HG03354 (cell line): ENCODE data around the gene EIF4B.
"Not testable (repeated sequence)": the region's sequence is repeated elsewhere in the genome, so short reads cannot be mapped to it uniquely, and the experiment has no call there.

ENCODE experiments used
- ATAC-seq: cut with Tn5 transposase; IDR thresholded peaks from one replicate; pipeline ENCODE4 v1.9.1; 2021; ENCODE audit warnings: mild to moderate bottlenecking; ENCODE audit not compliant: unreplicated experiment, poor library complexity, severe bottlenecking

EIF4B gene

GRCh38 chr12:52992240-52992639 is 14.0 kb upstream of the EIF4B start:
- not testable (repeated sequence) for ATAC-seq

- no peak for ATAC-seq
Measured at GRCh38 chr12:52992699-52993557, 13.3 kb upstream of the EIF4B start.

DNA sequence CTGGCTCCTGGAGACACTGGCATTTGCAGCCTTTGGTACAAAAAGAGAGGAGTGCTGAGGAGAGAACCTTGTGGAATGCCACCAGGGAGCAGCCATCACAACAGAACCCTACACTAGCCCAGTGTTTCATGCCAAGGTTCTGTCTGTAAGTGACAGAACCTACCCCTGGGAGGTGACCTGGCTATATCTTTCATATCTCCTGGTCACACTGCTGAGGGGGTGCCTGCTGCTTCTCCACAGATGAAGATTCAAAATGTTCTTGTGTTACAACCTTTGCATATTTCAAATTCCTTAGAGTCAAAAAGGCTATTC is 12.7 kb upstream of the EIF4B start:
- ATAC-seq, result no peak

GRCh38 chr12:53004178-53004577 is 2.1 kb upstream of the EIF4B start:
- no peak for ATAC-seq

DNA sequence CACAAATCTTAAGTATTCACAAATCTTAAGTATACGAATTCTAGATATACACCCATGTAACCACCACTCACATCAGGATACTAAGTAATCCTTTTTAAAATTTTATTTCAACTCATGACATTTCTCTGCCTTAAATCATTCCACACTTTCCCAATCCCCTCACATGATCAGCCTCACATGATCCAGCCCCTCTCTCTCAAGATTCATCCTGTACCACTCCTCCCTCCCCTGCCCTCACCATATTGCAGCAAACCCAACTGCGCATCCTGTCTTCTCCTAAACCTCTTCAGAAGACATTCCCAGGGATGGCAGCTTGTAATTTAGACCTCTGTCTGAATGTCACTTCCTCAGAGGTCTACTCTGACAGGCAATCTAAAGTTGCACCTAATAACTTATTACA is 1.7 kb upstream of the EIF4B start:
- no peak for ATAC-seq

DNA sequence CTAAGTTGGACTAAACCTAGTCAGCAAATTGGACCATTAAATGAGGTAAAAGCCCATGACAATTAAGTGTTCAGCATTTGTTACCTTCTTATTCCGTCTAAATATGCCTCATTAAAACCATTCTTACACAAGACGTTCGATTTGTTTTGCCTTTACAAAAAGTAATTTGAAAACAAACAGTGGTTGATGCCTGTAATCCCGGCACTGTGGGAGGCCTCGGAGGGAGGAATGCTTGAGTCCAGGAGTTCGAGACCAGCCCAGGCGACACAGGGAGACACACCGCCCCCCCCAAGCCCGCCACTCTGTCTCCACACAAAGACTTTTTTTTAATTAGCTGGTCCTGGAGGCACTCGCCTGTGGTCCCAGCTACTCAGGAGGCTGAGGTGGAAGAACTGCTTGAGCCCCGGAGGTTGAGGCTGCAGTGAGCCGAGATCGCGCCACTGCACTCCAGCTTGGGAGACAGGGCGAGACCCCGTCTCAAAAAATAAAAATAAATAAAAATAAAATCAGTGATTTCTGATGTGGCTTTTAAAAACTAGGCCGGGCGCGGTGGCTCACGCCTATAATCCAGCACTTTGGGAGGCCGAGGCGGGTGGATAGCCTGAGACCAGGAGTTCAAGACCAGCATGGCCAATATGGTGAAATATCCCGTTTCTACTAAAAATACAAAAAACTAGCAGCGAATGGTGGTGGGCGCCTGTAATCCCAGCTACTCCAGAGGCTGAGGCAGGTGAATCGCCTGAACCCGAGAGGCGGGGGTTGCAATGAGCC is 856 bp upstream of the EIF4B start:
- no peak for ATAC-seq

GRCh38 chr12:53006810-53007309 is 604 bp downstream of the EIF4B start:
- ATAC-seq, result peak; percentile 23

GRCh38 chr12:53007343-53007742 is 1.1 kb downstream of the EIF4B start:
- no peak for ATAC-seq

- ATAC-seq, result not testable (repeated sequence)
Measured at GRCh38 chr12:53008760-53009159, 2.5 kb downstream of the EIF4B start.

- ATAC-seq, result no peak
Measured at GRCh38 chr12:53010955-53011354, 4.7 kb downstream of the EIF4B start.

DNA sequence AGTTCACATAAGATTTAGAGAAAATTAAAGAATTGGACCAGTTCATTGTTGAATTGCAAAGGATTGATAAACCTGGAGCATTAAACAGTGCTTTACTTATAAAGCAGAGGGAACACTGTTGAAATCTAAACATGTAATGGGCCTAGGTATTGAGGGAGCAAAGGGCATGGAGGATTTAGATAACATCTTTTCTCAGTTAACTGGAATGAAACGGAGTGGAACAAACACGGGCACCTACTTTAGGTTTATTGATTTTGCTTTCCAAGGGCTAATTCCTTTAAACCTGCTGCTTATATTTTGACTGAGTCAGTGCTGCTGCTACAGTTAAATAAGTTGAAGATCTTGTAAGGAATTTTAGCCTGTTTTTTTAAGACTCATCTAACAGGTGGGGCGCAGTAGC is 5.6 kb downstream of the EIF4B start:
- no peak for ATAC-seq

- no peak for ATAC-seq
Measured at GRCh38 chr12:53012928-53013327, 6.7 kb downstream of the EIF4B start.

DNA sequence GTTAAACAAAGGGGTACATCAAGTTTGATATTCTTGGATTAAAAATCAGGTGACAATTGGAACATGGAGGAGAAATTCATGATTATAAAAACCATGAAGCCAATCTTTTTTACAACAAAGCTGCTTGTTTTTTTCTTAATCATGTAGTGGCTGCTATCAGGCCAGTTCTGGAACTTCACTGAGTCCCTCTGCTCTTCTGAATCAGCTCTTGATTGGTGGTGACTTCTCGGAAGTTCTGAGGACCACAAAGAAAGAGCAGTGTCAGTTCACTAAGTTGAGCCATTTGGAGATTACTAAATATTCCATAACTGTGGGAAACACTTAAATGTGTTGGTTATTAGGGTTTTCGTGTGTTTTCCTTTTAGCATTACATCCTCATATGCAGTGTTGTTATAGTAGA is 8.5 kb downstream of the EIF4B start:
- no peak for ATAC-seq

DNA sequence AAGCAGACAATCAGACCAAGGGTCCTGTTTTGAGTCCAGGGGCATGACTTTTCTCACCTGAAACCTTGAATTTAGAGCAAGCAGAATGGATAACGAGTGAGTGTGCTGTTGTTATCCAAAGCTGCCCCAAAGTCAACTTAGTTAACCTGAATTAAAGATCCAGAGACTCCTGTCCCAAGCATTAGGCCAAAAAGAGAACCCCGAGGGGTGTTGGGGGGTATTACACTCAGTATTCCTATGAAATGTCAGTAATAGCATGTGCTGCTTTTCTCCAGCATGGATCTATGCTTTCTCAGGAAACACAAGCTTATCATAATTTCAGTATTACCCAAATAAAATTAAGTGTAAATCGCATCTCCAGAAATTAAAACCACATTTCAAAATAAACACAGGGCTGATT is 19.0 kb downstream of the EIF4B start:
- no peak for ATAC-seq

DNA sequence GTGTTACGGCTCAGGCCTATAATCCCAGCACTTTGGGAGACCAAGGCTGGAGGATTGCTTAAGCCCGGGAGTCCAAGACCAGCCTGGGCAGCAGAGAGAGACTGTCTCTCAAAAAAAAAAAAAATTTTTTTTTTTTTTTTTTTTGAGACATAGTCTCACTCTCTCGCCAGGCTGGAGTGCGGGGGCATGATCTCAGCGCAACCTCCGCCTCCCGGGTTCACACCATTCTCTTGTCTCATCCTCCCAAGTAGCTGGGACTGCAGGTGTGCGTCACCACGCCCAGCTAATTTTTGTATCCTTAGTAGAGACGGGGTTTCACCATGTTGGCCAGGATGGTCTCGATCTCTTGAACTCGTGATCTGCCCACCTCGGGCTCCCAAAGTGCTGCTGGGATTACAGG is 20.8 kb downstream of the EIF4B start:
- not testable (repeated sequence) for ATAC-seq

- no peak for ATAC-seq
Measured at GRCh38 chr12:53031616-53032015, 25.4 kb downstream of the EIF4B start.

DNA sequence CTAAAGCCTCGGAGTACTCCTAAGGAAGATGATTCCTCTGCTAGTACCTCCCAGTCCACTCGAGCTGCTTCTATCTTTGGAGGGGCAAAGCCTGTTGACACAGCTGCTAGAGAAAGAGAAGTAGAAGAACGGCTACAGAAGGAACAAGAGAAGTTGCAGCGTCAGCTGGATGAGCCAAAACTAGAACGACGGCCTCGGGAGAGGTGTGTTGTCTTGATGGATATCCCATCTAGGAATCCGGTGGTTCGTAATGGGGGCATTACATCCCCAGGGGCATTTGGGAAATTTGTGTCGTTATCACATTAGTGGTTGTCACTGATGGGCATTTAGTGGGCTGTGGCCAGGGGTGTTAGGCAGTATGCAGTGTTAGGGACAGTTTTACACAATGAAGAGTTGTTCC is 27.6 kb downstream of the EIF4B start:
- not testable (repeated sequence) for ATAC-seq

GRCh38 chr12:53034459-53034858 is 28.2 kb downstream of the EIF4B start:
- no peak for ATAC-seq

DNA sequence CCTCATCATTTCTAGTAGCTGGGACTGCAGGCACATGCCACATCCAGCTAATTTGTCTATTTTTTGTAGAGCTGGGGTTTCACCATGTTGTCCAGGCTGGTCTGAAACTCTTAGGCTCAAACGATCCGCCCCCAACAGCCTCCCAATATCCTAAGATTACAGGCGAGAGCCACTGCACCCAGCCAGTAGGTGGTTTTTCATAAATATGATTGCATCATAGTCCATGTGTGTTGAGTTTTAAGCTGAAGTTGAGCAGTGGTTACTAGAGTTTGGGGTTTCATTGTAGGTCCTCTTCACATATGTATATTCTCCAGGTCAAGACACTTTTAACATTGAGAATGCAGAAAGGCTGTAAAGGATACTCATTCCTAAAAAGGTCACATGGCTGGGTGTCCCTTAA is 30.5 kb downstream of the EIF4B start:
- ATAC-seq, result no peak

DNA sequence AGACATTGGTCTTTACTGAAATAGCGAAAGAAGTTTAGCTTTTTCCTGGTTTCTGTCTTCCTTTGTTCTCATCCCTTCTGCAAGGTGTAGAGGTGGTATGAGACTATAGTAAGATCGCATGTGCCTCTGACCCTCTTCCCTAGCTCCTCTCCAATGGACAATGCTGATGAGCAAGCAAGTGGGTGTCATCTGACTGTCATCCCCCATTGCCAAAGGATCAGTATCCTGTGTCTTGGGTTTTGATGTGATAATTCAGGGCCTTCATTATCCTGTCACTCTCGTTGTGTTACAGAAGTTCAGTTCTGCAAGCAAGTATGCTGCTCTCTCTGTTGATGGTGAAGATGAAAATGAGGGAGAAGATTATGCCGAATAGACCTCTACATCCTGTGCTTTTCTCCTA is 33.6 kb downstream of the EIF4B start:
- no peak for ATAC-seq
